DOHH2 (cell line): ENCODE measurements around the gene BCAS1.

Source experiments
- EZH2phosphoT487 ChIP-seq: fragments of 200-600 bp; sonication (generic); IDR thresholded peaks from 2 replicates; pipeline ENCODE4 v1.6.1; 2017; ENCODE audit warnings: borderline replicate concordance, mild to moderate bottlenecking, antibody characterized with exemption, low read length, moderate library complexity, mixed read lengths
- TF ChIP-seq, protein P1 (sequence below): fragments of 200-600 bp; sonication (generic); IDR thresholded peaks from one replicate; pipeline ENCODE4 v1.5.1; 2014; ENCODE audit warnings: antibody characterized with exemption, mild to moderate bottlenecking, low read depth, low read length; ENCODE audit not compliant: poor library complexity, severe bottlenecking

- TF ChIP-seq, protein P1, sequence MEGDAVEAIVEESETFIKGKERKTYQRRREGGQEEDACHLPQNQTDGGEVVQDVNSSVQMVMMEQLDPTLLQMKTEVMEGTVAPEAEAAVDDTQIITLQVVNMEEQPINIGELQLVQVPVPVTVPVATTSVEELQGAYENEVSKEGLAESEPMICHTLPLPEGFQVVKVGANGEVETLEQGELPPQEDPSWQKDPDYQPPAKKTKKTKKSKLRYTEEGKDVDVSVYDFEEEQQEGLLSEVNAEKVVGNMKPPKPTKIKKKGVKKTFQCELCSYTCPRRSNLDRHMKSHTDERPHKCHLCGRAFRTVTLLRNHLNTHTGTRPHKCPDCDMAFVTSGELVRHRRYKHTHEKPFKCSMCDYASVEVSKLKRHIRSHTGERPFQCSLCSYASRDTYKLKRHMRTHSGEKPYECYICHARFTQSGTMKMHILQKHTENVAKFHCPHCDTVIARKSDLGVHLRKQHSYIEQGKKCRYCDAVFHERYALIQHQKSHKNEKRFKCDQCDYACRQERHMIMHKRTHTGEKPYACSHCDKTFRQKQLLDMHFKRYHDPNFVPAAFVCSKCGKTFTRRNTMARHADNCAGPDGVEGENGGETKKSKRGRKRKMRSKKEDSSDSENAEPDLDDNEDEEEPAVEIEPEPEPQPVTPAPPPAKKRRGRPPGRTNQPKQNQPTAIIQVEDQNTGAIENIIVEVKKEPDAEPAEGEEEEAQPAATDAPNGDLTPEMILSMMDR: no peak
- TF ChIP-seq EZH2phosphoT487: no peak
Observed at GRCh38 chr20:54021446-54022235, 48.8 kb downstream of the BCAS1 start.
